Ovary (tissue), 9 donors: ENCODE data around the gene CRAMP1. TPM values are rescaled to one million over a fixed set of nuclear protein-coding genes. Genes with fewer than 3 reads are reported as not detected.

Source experiments
- DNase-seq, 5 donors: peaks; one replicate each; pipeline ENCODE4 v3.0.0-alpha.2; 2019 to 2020
- H3K27ac ChIP-seq, 2 donors: fragments of 200-600 bp; one replicate each; pipeline versions ENCODE4 v1.5.1 to v1.8.0; 2019 to 2022
- H3K27me3 ChIP-seq: fragments of 200-600 bp; one replicate; pipeline ENCODE4 v1.8.0; 2022
- H3K36me3 ChIP-seq: fragments of 200-600 bp; sonication (generic); one replicate; pipeline ENCODE4 v1.5.1; 2019
- H3K4me1 ChIP-seq: one replicate; pipeline ENCODE4 v1.8.1; 2013; ENCODE audit warnings: mild to moderate bottlenecking, moderate library complexity; ENCODE audit not compliant: insufficient read depth
- H3K4me3 ChIP-seq: fragments of 200-600 bp; sonication (generic); one replicate; pipeline ENCODE4 v1.5.1; 2017
- H3K9me3 ChIP-seq, 2 donors: fragments of 200-600 bp in 1 of 2; sonication (generic) in 1 of 2; one replicate each; pipeline versions ENCODE4 v1.5.1 to v1.8.1; 2013 to 2019; ENCODE audit warnings: mild to moderate bottlenecking in 1 of 2, moderate library complexity in 1 of 2
- CTCF ChIP-seq, 3 donors: fragments of 450-650 bp in 2 of 3; fragments of 200-600 bp in 1 of 3; IDR thresholded peaks; one replicate each; pipeline versions ENCODE4 v1.5.1 to v1.8.0; 2016 to 2022; ENCODE audit warnings: antibody characterized with exemption in 3 of 3, mild to moderate bottlenecking in 1 of 3
- EP300 ChIP-seq: sonication (generic); formaldehyde crosslinking; IDR thresholded peaks from one replicate; pipeline ENCODE4 v1.6.1; 2017; ENCODE audit warnings: antibody characterized with exemption
- POLR2A ChIP-seq: fragments of 450-650 bp; IDR thresholded peaks from one replicate; pipeline ENCODE4 v1.6.1; 2017; ENCODE audit warnings: antibody characterized with exemption, mild to moderate bottlenecking, moderate library complexity
- WGBS, 3 donors: extraction: QIAGEN DNeasy Blood & Tissue Kit in 1 of 3; methylation state at CpG; one replicate each; pipeline versions ENCODE4 v1.1.5 to v1.1.7; 2013 to 2017; 5-methylcytosine and 5-hydroxymethylcytosine counted together
- intact Hi-C, 4 donors: fragments of 100-400 bp; cut with DNase I; formaldehyde crosslinking; loops; one replicate each; pipeline versions ENCODE4 v1.11.0 to v1.15.1; 2022 to 2023
- polyA plus RNA-seq, 2 donors: library from polyadenylated mRNA; stranded (reverse); fragments of 200-250 nt in 1 of 2; fragments of 350-450 nt in 1 of 2; fragmentation: Illumina TruSeq in 1 of 2; extraction: RNeasy Lipid Tissue Mini Kit (QIAGEN cat#74804) in 1 of 2; gene quantifications; one replicate each; pipeline ENCODE4 v1.2.3, GENCODE V29; 2013 to 2014
- total RNA-seq, 7 donors: library from RNA; depleted of rRNA in 2 of 7; stranded (reverse); fragments of >200 nt in 2 of 7; fragmentation: NEBNext Ultra II Directional in 3 of 7; extraction: Animal tissue kit (Norgen Biotek cat#: 25700) in 3 of 7; gene quantifications; one replicate each; pipeline versions ENCODE4 v1.1.0 to v1.2.4, GENCODE V29; 2016 to 2023
- donor health status: DM: no; HTN: no; CAD: no; lungs with moderate emphysema.
- donor health status: DM: no; HTN: no; CAD: no.
- donor health status: Bipolar disorder and iron deficiency.
- donor health status: DM: yes; HTN: yes; CAD: no.
- donor health status: DM: no; HTN: no; CAD: no.
- donor health status: DM: yes; HTN: yes; CAD: no.

The CRAMP1 gene
- total and polyA plus RNA-seq, 9 donors, result 6.9 to 21.0 (median 17.4) TPM

DNA sequence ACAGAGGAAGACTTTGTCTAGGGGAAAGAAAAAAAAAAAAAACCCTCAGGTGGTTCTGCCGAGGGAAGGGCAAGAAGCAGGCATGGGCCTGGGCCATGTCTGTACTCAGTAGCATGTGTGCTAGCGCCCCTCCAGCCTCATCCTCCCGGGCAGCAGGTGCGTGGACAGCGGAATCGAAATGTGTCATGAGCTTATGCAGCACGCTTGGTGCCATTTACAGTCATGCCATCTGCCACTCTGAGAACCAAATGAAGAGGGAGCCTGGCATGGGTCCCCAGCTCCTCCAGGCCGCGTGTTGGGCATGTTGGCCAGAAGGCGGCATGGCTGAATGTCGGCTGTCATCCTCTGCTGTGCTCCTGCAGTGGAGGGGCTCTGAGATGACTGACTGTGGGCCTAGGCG is 31.4 kb downstream of the CRAMP1 start:
- no peak overlapping the region for H3K4me3 ChIP-seq
- no peak for DNase-seq
- H3K9me3 ChIP-seq, result no peaks in the 10 kb centered on the region
- 92 to 96% (median 92%) methylated on average over 12 of the region's 12 CpGs for WGBS, 3 donors
- no peaks in the 10 kb centered on the region for H3K36me3 ChIP-seq
- peaks cover 2% of the 10 kb centered on the region for H3K4me1 ChIP-seq
- intact Hi-C loops, result no loop called here
- H3K27ac ChIP-seq, result no peak overlapping the region
- TF ChIP-seq POLR2A (no peak), CTCF (IDR thresholded peaks at IDR 0.05) (no peak), EP300 (no peak)
- H3K27me3 ChIP-seq, result no peaks in the 10 kb centered on the region

GRCh38 chr16:1645914-1646525 is 33.9 kb downstream of the CRAMP1 start:
- no peak overlapping the region for H3K4me3 ChIP-seq
- H3K36me3 ChIP-seq, result no peaks in the 10 kb centered on the region
- H3K4me1 ChIP-seq, result no peaks in the 10 kb centered on the region
- 73 to 88% (median 74%) methylated on average over 13 of the region's 13 CpGs for WGBS, 3 donors
- H3K9me3 ChIP-seq, result no peaks in the 10 kb centered on the region
- intact Hi-C loops, result no loop called here
- no peaks in the 10 kb centered on the region for H3K27me3 ChIP-seq
- no peak for DNase-seq
- H3K27ac ChIP-seq, result no peak overlapping the region
- TF ChIP-seq CTCF (IDR thresholded peaks at IDR 0.05) (no peak), POLR2A (no peak), EP300 (no peak)

- Histone ChIP-seq H3K4me3 (no peak overlapping the region), H3K27me3 (no peaks in the 10 kb centered on the region), H3K36me3 (no peaks in the 10 kb centered on the region), H3K4me1 (no peaks in the 10 kb centered on the region), H3K27ac (no peak overlapping the region), H3K9me3 (no peaks in the 10 kb centered on the region)
- TF ChIP-seq POLR2A (no peak), CTCF (IDR thresholded peaks at IDR 0.05) (no peak), EP300 (no peak)
- DNase-seq, result no peak
- intact Hi-C loops, result no loop called here
- WGBS, 3 donors, result 89 to 95% (median 94%) methylated on average over 13 of the region's 13 CpGs
Measured at GRCh38 chr16:1647856-1648255, 35.7 kb downstream of the CRAMP1 start.

DNA sequence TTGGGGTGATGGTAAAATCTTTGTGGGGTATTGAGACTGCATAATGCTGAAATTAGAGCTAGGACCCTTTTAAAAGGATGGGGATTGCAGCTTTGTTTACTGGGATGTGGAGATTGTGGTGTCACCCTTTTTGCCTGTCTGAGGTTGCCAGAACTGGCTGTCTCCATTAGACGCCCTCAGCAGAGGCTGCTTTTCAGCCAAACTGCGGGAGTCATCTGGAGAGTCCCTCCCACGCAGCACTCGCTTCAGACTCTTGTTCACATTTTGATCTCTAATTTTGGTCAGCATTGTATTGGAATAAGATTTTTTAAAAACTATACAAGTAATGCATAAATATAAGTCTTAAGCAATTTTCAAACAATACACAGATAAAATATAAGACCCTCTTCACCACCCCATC is 38.0 kb downstream of the CRAMP1 start:
- Histone ChIP-seq H3K4me3 (no peak overlapping the region), H3K27me3 (no peaks in the 10 kb centered on the region), H3K27ac (no peak overlapping the region), H3K9me3 (no peaks in the 10 kb centered on the region), H3K4me1 (no peaks in the 10 kb centered on the region), H3K36me3 (no peaks in the 10 kb centered on the region)
- no peak for DNase-seq
- no peak for TF ChIP-seq CTCF (IDR thresholded peaks at IDR 0.05)
- TF ChIP-seq POLR2A, result no peak
- no peak for TF ChIP-seq EP300
- intact Hi-C loops, result no loop called here
- 24 to 49% (median 46%) methylated on average over 4 of the region's 4 CpGs for WGBS, 3 donors
